Lung microvascular endothelial cell (primary cell): ENCODE results near the gene SAMD4A. TPM values are rescaled to one million over a fixed set of nuclear protein-coding genes. Genes with fewer than 3 reads are reported as not detected.
A peak's percentile ranks its signal among the peaks of the same experiment; 100 is the strongest.

Source experiments
- DNase-seq, 2 donors: peaks; one replicate each; pipeline versions ENCODE4 v3.0.0 to v3.0.0-alpha.2; 2010; ENCODE audit warnings: low read depth in 2 of 2
- total RNA-seq: library from RNA; depleted of rRNA; stranded (reverse); fragments of >200 nt; gene quantifications from 2 replicates; pipeline ENCODE4 v1.2.1, GENCODE V29; 2014

The SAMD4A gene
- total RNA-seq, 1 donor from 2014 or later: 43.5 TPM

DNA sequence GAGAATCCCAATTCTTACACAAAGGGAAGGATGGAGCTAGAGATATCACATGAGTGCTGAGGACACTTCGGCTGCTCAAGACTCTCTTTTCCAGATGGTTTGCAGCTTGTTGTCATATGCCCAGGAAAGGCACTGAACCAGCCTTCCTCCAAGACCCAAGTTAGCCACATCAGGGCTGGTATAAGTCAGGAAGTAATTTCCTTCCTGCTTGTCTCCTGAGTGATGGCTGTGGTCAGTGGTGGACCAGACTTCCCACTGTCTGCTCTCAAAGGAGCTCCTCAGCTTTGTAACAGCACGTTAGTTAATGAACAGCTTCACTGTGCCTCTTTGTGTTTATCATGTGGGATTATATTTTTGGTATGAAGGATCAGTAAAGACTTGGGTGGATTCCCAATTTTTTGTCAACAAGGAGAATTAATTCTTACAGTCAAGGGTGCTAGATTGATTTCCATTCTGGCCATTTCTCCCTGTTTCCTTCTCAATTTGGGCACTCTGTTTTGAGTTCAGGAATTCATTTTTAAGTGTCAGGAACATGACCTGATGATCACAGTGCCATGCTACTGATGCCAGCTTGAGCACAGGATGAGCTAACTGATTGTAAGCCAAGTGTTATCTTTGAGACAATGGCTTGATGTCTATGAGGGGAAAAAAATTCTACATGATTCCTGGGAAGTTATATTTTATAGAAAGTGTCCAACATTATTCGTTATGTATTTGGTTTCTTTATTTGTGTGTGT lies 189.9 kb downstream of the SAMD4A start:
- peak in 1 of 2 donors; percentile 67 for DNase-seq

DNA sequence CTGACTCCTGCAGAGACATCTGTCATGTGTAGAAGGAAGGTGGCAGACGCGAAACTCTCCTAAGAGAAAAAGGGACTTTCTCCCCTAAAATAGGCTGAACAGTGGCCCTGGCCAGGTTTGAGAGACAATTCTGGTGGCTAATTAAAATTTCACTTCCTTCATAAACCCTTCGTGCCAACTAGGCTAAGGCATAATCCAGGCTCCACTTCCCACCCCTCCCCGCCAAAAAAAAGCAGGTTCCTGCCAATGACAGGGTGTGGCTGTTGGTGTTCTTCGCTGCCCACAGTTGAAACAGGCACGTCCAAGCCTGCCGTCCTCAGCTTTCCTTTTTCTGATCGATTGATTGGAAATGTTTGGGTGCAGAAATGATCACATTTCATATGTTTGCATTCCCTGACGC lies 191.1 kb downstream of the SAMD4A start:
- no peak for DNase-seq

DNA sequence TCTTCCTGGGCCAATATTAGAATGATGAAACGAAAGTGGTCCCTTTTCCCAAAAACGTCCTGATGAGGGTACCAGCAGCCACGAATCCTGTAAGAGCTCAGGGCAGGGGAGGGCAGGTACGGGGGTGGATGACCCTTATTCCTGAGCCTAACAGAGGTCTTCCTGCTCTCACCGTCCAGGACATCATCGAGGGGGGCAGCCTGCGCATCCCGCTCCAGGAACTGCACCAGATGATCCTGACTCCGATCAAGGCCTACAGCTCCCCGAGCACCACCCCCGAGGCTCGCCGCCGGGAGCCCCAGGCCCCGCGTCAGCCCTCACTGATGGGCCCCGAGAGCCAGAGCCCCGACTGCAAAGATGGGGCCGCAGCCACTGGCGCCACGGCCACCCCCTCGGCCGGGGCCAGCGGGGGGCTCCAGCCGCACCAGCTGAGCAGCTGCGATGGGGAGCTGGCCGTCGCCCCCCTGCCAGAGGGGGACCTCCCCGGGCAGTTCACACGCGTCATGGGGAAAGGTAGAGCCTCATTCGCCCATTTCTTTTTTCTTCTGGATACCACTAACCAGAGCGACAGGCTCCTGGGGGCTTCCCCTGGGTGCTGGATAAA lies 193.2 kb downstream of the SAMD4A start:
- DNase-seq: no peak

DNA sequence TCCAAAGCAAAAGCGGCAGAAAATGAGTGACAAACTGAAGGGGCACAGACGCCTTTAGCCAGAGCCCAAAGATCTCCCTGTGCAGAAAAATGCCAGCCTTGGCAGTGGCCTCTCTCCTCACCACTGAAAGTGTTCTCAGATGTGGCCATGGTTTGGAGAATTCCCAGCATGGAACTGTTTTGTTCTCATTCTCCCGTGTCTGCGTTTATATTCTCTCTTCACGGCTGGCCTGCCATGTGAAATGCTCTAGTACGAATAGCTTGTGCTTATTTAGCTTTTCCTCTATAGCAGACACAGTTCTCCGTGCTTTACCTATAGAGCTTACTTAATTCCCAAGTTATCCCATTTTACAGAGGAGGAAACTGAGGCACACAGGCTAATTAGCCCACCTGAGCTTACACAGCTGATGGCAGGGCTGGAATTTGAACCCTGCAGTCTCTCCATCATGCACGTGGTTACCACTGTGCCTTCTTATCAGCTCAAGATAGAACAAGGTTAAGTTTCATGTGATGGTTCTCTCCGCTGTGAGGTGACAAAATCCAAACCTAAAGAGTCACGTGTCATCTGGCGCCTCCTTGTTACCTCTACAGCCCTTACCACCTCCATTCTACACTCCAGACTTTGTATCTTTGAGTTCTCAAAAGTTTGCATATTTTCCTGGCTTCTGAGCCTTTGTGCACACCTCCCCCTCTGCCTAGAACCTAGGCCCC lies 194.1 kb downstream of the SAMD4A start:
- no peak for DNase-seq

DNA sequence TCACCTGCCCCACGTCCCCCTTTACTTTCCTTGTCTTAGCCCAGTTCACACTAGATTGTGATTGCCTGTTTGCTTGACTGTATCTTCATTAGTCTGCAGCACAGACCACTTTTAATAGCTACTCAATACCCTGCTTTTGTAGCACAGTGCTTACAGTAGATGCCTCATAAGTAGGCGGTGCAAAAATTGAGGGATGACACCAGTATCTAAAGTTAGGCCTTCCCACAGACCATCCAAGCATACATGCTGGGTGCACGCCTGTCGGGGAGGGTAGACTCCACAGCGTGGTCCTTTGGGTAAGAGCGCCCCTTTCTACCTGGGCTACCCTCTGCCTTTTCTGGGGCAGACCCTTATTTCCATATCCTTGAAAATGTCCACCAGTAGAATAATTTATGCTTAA lies 194.9 kb downstream of the SAMD4A start:
- no peak for DNase-seq

DNA sequence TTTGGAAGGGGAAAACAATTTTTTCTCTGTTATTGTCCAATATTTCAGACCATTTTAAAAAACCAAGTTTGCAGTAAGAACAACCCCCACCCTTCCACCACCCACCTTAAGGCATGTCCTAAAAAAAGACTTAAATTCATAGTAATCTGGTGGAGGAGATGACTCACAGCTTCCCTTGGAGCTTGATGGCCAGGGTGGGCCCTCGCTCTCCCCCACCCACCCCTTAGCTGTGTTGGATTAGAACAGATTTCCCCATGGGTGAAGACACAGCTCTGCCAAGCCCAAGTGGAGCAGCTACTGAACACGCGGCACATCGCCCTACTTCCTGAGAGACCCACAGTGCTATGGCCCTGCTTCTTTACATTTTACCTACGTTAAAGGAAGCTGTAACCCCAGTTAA lies 195.4 kb downstream of the SAMD4A start:
- peak in 1 of 2 donors; percentile 61 for DNase-seq

DNA sequence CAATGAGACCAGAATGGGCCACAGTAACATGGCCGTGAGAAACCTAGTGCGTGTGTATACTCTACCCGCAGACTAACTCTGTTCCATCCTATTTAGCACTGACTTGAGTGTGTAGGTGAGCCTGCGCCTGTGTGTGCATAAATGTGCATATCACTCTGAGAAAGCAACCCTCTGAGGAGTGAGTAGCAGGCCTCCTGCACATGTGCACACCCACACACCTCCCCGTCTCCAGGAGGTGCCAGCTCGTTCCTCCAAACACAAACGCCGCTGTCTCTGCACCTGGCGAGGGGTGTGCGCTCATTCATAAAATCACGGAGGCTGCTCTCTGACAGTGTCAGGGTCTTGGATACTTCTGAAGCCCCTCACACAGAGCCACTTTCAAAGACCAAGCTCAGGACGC lies 196.8 kb downstream of the SAMD4A start:
- no peak for DNase-seq

DNA sequence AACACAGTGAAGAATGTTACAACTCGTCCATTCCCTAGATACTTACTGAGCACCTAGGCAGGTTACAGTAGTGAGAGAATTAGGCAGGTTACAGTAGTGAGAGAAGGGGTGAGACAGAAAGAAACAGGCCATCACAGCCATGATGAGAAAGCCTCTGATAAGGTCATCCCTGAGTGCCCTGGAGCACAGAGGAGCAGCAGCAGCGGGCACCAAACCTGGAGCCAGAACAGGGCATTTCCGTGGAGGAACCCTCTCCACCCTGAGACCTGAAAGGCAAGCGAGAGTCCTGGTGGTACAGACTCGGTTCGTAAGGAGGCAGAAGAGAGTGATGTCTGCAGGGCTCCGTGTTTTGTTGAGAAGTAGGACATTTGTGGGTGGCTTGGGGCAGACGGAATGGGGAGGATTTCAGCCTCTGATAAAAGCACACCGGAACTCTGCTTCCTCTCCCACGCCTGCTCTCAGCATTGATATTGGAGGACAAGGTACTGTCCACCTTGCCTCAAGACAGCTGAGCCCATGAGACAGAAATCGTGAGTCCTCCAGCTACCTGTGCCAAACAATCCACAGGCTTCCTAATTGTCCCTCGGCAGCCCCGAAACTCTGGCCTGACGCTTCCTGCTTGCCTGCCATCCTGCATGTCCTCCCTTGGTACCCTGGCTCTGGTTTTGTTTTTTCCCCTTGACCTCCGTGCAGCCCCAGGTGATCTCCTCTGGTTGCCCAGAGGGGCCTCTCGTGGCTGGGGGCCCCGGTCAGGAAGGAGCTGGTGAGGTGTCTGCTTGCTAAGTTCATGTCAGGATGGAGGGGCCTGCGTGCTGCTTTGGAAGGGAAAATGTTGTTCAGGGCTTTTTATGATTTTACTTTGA lies 199.6 kb downstream of the SAMD4A start:
- peak in 1 of 2 donors; percentile 53 for DNase-seq

DNA sequence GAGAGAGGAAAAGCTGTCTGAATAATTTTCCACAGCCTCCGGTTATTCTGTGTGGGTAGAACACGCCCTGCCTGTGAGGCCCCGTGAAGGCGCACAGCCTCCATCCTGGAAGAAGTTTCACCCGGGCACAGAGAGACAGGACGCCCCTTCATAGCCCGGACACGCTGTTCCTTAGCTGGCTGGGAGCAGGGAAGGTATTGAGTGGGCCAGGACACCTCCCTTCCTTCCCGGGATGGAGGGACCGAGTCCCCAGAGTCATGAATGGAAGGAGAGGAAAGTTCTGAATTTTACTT lies 200.2 kb downstream of the SAMD4A start:
- DNase-seq: no peak

DNA sequence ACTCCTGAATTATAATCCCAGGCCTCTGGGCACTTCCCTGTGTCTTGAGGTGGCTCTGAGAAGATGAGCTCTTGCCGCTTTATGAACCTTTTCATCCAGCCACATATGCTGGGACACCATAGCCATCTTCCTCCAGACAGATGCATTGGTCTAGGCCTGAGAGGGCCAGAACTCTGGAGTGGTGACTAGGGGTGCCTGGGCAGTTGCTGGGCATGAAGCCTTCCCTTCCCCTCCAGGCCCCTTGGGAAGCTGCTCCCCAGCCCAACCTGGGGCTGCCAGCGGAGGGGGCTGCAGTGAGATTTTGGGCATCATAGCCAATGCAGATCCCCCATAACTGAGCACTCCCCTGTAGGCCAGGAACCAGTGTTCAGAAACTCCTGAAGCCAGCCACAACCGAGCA lies 200.5 kb downstream of the SAMD4A start:
- DNase-seq: no peak

DNA sequence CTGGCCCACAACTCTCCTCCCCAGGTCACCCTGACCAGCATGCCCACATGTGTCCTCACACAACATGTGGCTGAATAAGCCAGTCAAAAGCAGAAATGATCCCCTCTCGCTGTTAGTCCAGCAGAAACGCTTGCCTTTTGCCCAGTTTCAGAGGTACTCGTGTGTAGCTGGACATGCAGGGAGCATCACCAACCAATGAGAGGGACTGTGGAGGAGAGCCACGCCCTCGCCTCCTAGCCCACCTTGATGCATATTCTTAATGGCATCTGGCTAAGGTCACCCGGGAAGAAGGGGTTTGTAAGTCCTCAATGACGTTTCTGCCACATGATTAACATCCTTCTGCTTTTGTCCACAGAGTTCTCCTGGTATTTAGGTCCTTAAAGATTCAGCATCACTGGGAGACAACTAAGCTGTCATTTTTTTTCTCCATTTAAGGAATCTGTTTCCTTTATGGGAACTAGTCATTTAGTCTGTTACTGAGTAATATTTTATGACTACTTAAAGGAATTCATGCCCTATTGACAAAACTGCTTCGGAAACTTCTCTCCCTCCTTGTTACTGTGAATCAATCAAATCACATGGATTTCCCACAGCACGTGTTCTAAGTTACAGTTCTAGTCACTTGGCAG lies 201.7 kb downstream of the SAMD4A start:
- DNase-seq: no peak

DNA sequence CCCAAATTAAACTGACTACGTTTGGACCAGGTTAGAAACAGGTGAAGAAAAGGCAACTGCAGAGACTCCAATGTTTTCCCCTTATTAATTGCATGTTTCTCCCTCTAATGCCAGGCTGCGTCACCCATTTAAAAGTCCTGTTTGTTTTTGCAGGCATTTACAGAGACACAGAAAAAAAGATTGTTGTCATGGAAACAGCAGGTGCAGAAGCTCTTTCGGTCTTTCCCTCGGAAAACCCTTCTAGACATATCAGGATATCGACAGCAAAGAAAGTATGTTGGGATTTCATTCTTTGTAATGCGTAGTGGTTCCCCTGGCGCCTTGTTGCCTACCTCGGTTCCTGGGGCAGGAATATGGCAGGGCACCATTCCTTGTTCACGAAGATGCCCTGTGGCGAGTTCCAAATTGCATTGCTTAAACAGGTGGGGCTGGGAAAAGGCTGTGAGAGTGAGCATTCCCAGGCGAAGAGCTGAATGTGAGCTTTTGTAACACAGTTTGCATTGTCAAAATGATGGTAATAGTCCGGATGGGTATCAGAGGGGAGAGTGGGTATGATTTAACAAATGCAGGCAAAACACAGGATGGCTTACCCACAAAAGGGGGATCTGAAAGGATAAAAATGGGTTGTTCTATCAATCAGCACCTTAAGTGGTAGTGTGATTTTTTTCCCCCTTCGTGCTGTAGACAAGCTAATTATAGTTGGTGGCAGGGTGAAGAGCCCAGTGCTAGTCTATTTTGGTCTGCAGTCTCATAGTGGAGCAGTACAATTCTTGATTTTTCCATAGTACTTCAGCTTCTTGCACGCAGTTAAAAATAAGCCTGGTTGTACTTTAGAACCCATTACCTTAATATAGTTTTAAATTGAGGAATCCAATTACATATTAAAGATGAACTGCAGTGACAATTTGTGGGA lies 203.3 kb downstream of the SAMD4A start:
- no peak for DNase-seq

DNA sequence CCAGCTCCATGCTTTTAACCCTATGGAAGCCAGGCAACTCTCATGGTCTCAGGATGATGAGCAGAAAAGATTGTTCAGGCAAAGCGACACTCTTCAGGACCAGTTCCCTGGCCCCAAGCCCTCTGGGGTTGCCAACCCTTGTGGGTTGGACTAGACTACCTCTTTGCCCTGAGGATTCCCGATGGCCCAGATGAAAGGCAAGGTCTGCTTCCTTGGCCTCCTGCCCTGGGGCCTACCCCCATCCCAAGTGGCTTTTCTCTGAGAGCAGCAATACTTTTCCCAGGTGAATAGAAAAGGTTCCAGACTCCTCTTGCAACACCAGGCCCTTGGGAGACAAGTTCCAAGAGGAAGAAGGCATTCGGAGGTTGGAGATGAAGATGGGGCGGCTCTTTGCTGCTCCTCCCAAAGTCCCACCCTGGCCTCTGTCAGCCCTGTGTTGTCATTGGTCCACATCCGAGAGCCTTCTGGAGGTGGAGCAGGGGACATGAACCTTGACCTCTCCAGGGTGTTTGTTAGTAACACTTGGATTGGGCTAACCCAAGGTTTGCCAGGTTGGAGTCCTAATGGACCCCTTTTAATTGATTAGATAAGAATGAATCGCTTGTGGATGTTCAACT lies 204.6 kb downstream of the SAMD4A start:
- no peak for DNase-seq

DNA sequence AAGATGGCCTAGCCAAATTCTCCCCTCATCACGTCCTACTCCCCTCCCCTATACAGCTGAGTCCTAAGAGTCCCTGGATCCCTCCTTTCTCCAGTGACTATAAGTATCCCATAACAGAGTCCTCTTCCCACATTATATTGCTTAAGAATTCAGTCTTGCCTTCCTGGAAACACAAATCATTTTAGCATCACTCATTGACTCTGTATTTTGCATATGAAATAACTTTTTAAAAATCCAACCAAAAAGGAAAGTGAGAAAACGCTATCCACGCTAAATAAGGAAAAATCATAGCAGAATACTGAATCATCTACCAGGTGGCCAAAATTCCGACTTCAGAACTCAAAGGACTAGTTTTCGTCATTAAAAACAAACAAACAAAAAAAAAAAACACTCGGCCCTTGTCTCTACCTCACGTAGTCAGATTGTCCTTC lies 205.5 kb downstream of the SAMD4A start:
- DNase-seq: peak in 1 of 2 donors; percentile 57

DNA sequence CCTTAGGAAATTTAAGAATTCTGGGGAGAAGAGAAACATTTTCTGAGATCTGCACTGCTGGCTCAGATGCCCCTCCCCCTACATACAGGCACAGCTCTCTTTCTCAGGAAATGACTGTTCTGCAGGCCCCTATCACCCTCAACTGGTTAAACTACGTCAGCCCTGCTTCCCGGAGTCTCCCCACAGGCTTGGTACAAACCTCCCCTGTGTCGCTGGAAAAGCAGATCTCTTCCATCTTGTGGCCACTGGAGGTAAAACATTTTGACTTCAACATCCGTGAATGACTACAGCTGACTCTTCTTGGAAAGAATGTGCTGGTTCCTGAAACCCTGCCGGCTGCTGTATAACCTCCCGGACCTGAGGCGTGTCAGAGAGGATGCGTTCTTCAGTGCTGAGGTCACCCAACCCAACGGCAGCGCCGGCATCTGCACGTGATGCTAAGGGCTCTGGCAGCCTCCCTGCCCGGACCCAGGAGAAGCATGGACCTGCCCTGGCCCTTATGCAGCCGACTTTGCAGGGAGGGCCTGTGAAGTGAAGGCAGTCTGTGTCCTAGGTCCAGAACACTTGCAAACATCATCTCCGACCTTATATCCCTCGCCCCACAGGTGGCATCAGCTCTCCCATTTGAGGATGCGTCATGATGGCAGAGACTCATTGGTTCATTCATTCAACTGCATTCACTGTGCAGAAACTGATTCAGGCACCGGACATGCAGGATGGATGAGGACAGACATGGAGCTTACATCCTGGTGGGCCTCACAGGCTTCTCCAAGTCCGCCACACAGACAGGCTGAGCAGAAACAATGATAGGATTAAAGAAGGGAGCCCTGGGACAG lies 206.5 kb downstream of the SAMD4A start:
- DNase-seq: peak; percentile 99 to 100

DNA sequence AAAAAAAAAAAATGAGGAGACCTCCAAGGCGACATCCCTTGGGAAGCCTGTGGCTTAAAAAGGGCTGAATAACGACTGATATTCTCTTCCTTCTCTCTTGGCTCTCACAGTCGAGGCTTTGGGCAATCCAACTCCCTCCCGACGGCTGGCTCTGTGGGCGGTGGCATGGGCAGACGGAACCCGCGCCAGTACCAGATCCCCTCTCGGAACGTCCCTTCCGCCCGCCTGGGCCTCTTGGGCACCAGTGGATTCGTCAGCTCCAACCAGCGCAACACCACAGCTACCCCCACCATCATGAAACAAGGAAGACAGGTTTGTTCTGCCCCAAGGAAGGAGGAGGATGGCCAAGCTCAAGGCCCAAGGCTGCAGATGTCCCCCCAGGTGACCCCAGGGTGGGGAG lies 207.9 kb downstream of the SAMD4A start:
- DNase-seq: no peak

DNA sequence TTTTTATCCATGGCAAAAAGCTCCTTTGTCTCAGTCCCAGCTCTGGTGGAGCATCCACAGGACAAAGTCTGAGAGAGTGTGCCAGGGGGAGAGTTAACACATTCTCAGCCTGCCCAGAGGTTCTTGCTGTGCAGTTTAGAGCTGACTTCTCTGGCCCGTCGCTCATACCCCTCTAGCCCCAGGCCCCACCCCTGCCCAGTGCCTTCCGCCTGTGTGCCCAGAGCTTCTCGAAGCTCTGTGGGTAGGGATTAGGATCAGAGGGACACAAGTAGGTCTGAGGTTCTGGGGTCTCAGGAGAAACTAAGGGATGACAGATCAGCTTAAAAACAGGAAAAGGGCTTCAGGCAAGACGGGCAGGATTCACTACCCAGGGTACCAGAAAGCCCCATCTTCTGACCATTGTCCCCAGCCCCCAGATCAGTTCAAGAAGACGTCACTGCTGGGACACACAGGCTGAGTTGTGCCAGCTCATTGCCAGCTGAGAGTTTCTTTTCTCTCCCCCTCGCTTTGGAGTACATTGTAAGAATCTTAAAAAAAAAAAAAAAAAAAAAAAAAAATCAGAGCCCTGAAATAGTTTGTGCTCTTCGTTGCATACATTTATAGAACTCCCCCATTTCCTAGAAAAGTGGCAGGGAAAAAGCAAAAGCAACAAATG lies 208.7 kb downstream of the SAMD4A start:
- DNase-seq: no peak

DNA sequence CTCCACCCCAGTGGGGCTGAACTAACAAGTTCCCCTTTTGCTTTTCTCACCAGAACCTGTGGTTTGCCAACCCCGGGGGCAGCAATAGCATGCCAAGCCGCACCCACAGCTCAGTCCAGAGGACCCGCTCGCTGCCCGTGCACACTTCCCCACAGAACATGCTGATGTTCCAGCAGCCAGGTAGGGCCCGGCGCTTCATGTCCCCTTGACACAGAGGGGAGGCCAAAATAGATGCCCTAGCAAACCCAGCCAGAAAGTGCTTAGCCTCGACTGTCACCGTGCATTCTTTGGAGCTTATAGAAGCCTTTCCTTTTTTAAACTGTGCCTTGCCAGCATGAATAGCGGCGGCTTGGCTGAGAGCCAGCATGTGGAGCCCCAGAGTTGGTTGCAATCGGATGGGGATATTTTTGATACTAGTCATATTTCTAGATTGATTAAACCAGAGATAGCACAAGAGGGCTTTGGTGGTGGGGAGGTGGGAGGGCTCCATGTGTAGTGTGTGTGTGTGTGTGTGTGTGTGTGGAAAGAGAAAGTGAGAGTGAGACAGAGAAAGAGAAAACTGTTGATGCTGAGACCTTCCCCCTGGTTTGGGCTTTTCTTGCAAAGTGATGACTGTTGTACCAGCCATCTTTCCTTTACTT lies 209.6 kb downstream of the SAMD4A start:
- DNase-seq: peak; percentile 42 to 44
